HepG2 (cell line): ENCODE measurements around the gene YAP1. TPM values are rescaled to one million over a fixed set of nuclear protein-coding genes. Genes with fewer than 3 reads are reported as not detected.

Experiments
- ATAC-seq: fragments of 200-7000 bp; cut with Tn5 transposase; 3 replicates; pipeline ENCODE4 v1.9.1; 2020; ENCODE audit warnings: mild to moderate bottlenecking, moderate library complexity
- BruUV-seq: library from RNA; stranded (reverse); fragments of 400-500 nt; replicated peaks from 2 replicates; lab custom pipeline; 2021; lab: Mats Ljungman, UMichigan
- CTCF ChIA-PET: fragments of 300-600 bp; formaldehyde crosslinking; extraction: SDS; loops from one replicate; lab custom pipeline; 2021; ENCODE audit warnings: low total read pairs, inconsistent platforms, low intra/inter-chr PET ratio; lab: Yijun Ruan, JAX
- POLR2A ChIA-PET: fragments of 350-600 bp; sonication (Branson Sonifier 250); formaldehyde crosslinking; loops from one replicate; lab custom pipeline; 2020; ENCODE audit warnings: antibody characterized with exemption, inconsistent platforms; lab: Yijun Ruan, JAX
- DNase-seq: peaks from one replicate; pipeline ENCODE4 v3.0.0-alpha.2; 2015; ENCODE audit warnings: low spot score
- FAIRE-seq: peaks from 3 replicates; lab custom pipeline; 2011; peaks lifted over from hg19 to GRCh38; lab: Jason Lieb, UNC
- H2AFZ ChIP-seq: one replicate; pipeline ENCODE4 v1.6.1; 2011; ENCODE audit warnings: low read length, inconsistent platforms
- H3K27ac ChIP-seq: fragments of 300-600 bp; 3 replicates; pipeline ENCODE4 v1.8.0; 2011; ENCODE audit warnings: mixed run types, mild to moderate bottlenecking, mixed read lengths, low read length, inconsistent platforms; ENCODE audit not compliant: insufficient read depth; ENCODE audit errors: extremely low read length
- H3K27me3 ChIP-seq, 2 experiments: fragments of 200-600 bp in 1 of 2; 2 replicates in 1 of 2; 3 replicates in 1 of 2; pipeline versions ENCODE4 v1.6.0 to v1.8.0; 2011; ENCODE audit warnings: low read length in 2 of 2, mild to moderate bottlenecking in 2 of 2, moderate library complexity in 2 of 2, inconsistent platforms in 1 of 2; ENCODE audit not compliant: insufficient read depth in 2 of 2, control insufficient read depth in 1 of 2
- H3K36me3 ChIP-seq, 2 experiments: fragments of 200-600 bp in 1 of 2; replicated peaks in 1 of 2; 2 replicates in 1 of 2; 3 replicates in 1 of 2; pipeline versions ENCODE4 v1.5.1 to v1.8.0; 2011; ENCODE audit warnings: low read length in 2 of 2, inconsistent platforms in 1 of 2; ENCODE audit not compliant: insufficient read depth in 2 of 2, control insufficient read depth in 1 of 2
- H3K4me1 ChIP-seq: 2 replicates; pipeline ENCODE4 v1.5.1; 2012; ENCODE audit warnings: low read length, inconsistent platforms; ENCODE audit not compliant: insufficient read depth
- H3K4me2 ChIP-seq: 2 replicates; pipeline ENCODE4 v1.6.0; 2011; ENCODE audit warnings: low read depth, low read length, inconsistent platforms
- H3K4me3 ChIP-seq, 3 experiments: fragments of 200-600 bp in 1 of 3; sonication (generic), shearing (Covaris generic) in 1 of 3; replicated peaks in 1 of 3; 2 replicates each; pipeline ENCODE4 v1.5.1; 2011 to 2016; ENCODE audit warnings: low read length in 3 of 3, inconsistent platforms in 2 of 3, low read depth in 2 of 3, mild to moderate bottlenecking in 2 of 3, control low read depth in 1 of 3, mixed read lengths in 1 of 3; ENCODE audit not compliant: insufficient read depth in 1 of 3
- H3K79me2 ChIP-seq: one replicate; pipeline ENCODE4 v1.6.1; 2011; ENCODE audit warnings: low read length, inconsistent platforms; ENCODE audit not compliant: insufficient read depth
- H3K9ac ChIP-seq: 2 replicates; pipeline ENCODE4 v1.6.0; 2011; ENCODE audit warnings: mild to moderate bottlenecking, low read depth, low read length, inconsistent platforms; ENCODE audit not compliant: insufficient read depth
- H3K9me3 ChIP-seq: 2 replicates; pipeline ENCODE4 v1.5.1; 2012; ENCODE audit warnings: mild to moderate bottlenecking, low read length
- H4K20me1 ChIP-seq: 2 replicates; pipeline ENCODE4 v1.6.0; 2011; ENCODE audit warnings: inconsistent platforms, mild to moderate bottlenecking, low read length, moderate library complexity; ENCODE audit not compliant: insufficient read depth
- GATA4 ChIP-seq: sonication (generic); IDR thresholded peaks from 2 replicates; pipeline ENCODE4 v1.6.1; 2016; ENCODE audit warnings: antibody characterized with exemption, low read depth, borderline replicate concordance
- ISX ChIP-seq: sonication (generic); formaldehyde crosslinking; conservative IDR thresholded peaks from 2 replicates; pipeline ENCODE4 v1.5.0; 2020; ENCODE audit warnings: missing genetic modification reagents
- LCORL ChIP-seq, 2 experiments: fragments of 450-650 bp in 1 of 2; sonication (generic) in 1 of 2; formaldehyde crosslinking in 1 of 2; IDR thresholded peaks; 2 replicates each; pipeline versions ENCODE4 v1.5.0 to v1.6.1; 2017 to 2020; ENCODE audit warnings: antibody characterized with exemption in 1 of 2, missing genetic modification reagents in 1 of 2
- NFE2L1 ChIP-seq: sonication (generic); formaldehyde crosslinking; IDR thresholded peaks from 2 replicates; pipeline ENCODE4 v1.4.0; 2020; ENCODE audit warnings: missing genetic modification reagents, mild to moderate bottlenecking, borderline replicate concordance
- POLR2A ChIP-seq, 2 experiments: IDR thresholded peaks; 2 replicates each; pipeline ENCODE4 v1.6.1; 2011; ENCODE audit warnings: low read depth in 2 of 2, low read length in 2 of 2, mild to moderate bottlenecking in 1 of 2, moderate library complexity in 1 of 2; ENCODE audit not compliant: insufficient read depth in 1 of 2
- PRMT3 ChIP-seq: sonication (generic); formaldehyde crosslinking; IDR thresholded peaks from 2 replicates; pipeline ENCODE4 v1.8.1; 2022; ENCODE audit warnings: low read depth, mild to moderate bottlenecking, moderate library complexity, missing genetic modification reagents, borderline replicate concordance
- RBFOX2 ChIP-seq: fragments of 200-400 bp; formaldehyde crosslinking; IDR thresholded peaks from 2 replicates; pipeline ENCODE4 v1.6.1; 2017; ENCODE audit warnings: low read depth, mild to moderate bottlenecking, low read length
- RBM22 ChIP-seq: fragments of 200-400 bp; formaldehyde crosslinking; optimal IDR thresholded peaks from 2 replicates; pipeline ENCODE3; 2017; ENCODE audit warnings: mild to moderate bottlenecking, low read length, moderate library complexity
- TAF15 ChIP-seq: fragments of 200-400 bp; formaldehyde crosslinking; IDR thresholded peaks from one replicate; pipeline ENCODE4 v1.6.1; 2018; ENCODE audit warnings: mild to moderate bottlenecking, low read depth, low read length; ENCODE audit not compliant: poor library complexity, severe bottlenecking
- ZFYVE20 ChIP-seq: sonication (generic); formaldehyde crosslinking; IDR thresholded peaks from 2 replicates; pipeline ENCODE4 v1.8.0; 2023; ENCODE audit warnings: low read depth, mild to moderate bottlenecking, moderate library complexity, missing genetic modification reagents, borderline replicate concordance
- ZKSCAN5 ChIP-seq: sonication (generic); formaldehyde crosslinking; IDR thresholded peaks from 2 replicates; pipeline ENCODE4 v1.5.1; 2020; ENCODE audit warnings: mild to moderate bottlenecking, missing genetic modification reagents
- ZNF350 ChIP-seq: sonication (generic); formaldehyde crosslinking; IDR thresholded peaks from 2 replicates; pipeline ENCODE4 v1.4.0; 2020; ENCODE audit warnings: mild to moderate bottlenecking, low read depth, missing genetic modification reagents, borderline replicate concordance
- ZNF687 ChIP-seq: sonication (generic); formaldehyde crosslinking; IDR thresholded peaks from 2 replicates; pipeline ENCODE4 v1.5.1; 2020; ENCODE audit warnings: mild to moderate bottlenecking, missing genetic modification reagents, moderate library complexity
- ZNF772 ChIP-seq: sonication (generic); formaldehyde crosslinking; IDR thresholded peaks from 2 replicates; pipeline ENCODE4 v1.5.0; 2020; ENCODE audit warnings: mild to moderate bottlenecking, missing genetic modification reagents
- ZNF782 ChIP-seq: sonication (generic); formaldehyde crosslinking; IDR thresholded peaks from 2 replicates; pipeline ENCODE4 v1.4.0; 2020; ENCODE audit warnings: missing genetic modification reagents, mild to moderate bottlenecking, borderline replicate concordance
- WGBS: methylation state at CpG from one replicate; pipeline ENCODE4 v1.1.6; 2017; ENCODE audit warnings: low lambda C conversion rate; 5-methylcytosine and 5-hydroxymethylcytosine counted together
- in situ Hi-C: cut with HindIII; loops from 2 replicates; pipeline ENCODE4 v1.10.0; 2017; ENCODE audit warnings: low pct_unique_long_range_greater_than_20kb; ENCODE audit not compliant: extremely low pct_ligation_motif_present
- intact Hi-C: fragments of 100-400 bp; cut with micrococcal nuclease; formaldehyde crosslinking; loops from one replicate; pipeline ENCODE4 v1.10.0; 2022; ENCODE audit not compliant: unreplicated experiment
- polyA plus RNA-seq, 8 experiments: library from polyadenylated mRNA; depleted of rRNA in 3 of 8; stranded (reverse) in 7 of 8; unstranded in 1 of 8; fragments of >200 nt; fragmentation: Illumina TruSeq in 4 of 8; extraction: Trizol in 4 of 8; gene quantifications; 2 replicates each; pipeline versions ENCODE4 v1.2.1 to v1.2.3, GENCODE V29; 2011 to 2016; ENCODE audit warnings: low read depth in 4 of 8, missing spikeins in 1 of 8, mixed read lengths in 1 of 8; ENCODE audit not compliant: insufficient read depth in 1 of 8
- total RNA-seq, 5 experiments: library from RNA; depleted of rRNA; stranded (reverse); fragments of >200 nt; fragmentation: Illumina TruSeq; extraction: Trizol; gene quantifications; 2 replicates each; pipeline ENCODE4 v1.2.3, GENCODE V29; 2016; ENCODE audit warnings: low read depth in 1 of 5

The YAP1 gene
- total and polyA plus RNA-seq, 2 of the 13 experiments (the other 11 are each of a cell fraction or from before 2014, with no cell fraction given), result 59.5 to 91.0 TPM

DNA sequence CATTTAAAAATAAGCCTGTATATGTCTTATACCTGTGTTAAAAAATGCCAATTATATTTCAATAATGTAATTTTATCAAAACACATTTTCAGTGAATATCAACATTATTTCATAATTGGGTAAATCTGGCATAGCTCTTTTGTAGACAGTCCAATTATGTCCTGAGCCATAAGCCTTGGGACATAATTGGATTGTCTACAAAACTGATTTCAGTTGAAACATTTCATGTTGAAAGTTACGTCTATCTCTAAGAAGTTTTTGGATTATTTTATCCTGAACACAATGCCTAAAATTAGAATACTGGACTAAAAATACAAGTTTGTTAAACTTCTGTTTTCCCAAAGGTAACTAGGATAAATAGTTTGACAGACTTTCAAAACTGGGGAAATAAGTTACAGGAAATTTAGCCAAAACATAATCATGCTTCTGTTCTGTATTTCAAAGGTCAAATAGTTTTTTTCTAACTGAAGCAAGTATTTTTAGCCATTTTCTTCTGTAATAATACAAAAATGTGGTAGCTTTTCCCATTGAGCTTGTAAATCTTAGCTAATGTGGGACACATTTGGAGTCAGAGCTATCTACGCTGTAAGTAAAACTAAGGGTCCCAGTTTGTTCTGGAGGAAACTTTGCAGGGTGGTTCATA is 106.3 kb downstream of the YAP1 start (continued):
- no peak for TF ChIP-seq ZNF687 (CRISPR knock-in tag)
- TF ChIP-seq ZNF350 (CRISPR knock-in tag), result no peak
- no peak for TF ChIP-seq RBFOX2
- TF ChIP-seq ZNF782, result no peak
- TF ChIP-seq ZFYVE20 (CRISPR knock-in tag), result no peak
- TF ChIP-seq ZKSCAN5 (CRISPR knock-in tag), result no peak
- TF ChIP-seq GATA4, result no peak

DNA sequence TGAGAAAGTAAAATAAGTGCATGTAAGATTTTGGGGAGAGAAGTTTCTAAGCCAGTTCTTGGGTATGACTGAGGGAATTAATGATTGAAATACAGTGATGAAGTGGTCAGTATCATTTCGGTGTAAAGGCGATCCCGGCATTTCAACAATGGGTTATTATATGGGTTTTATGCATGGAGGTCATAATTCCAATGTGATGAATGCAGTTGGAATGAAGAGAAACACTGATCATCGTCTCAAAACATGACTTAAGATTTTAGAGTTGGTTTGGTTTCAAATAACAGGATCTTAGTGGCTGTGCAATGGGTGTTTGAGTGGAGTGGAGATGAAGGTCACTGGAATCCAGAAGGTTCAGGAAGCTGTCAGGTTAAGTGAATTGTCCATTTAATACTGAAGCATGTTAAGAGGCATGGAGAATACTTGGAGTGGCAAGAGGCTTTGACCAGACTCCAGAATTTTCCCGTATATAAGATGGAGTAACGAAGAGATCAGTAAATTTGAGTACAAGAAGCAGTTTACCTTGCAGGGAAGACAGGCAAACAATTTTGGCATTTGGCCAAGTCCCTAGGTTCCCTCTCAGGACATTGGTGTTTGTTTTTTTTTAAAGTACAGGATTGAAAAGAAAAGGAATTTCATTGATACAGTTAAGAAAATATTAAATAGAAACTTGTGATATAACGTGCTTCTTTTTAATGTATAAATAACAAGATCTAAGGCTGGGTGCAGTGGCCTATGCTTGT is 110.7 kb downstream of the YAP1 start:
- no peak overlapping the region for H3K4me3 ChIP-seq
- FAIRE-seq (no peak), ATAC-seq (no peak)
- H3K4me1 ChIP-seq, result peaks cover 26% of the 10 kb centered on the region
- no peaks in the 10 kb centered on the region for H3K9me3 ChIP-seq
- in situ Hi-C loops, result no loop called here
- CTCF ChIA-PET, result no interaction called here
- no peak overlapping the region for H3K9ac ChIP-seq
- intact Hi-C loops, result no loop called here
- TF ChIP-seq POLR2A (IDR thresholded peaks at IDR 0.05; ENCODE audit: insufficient read depth in 1 of 2, low read depth in 2 of 2, low read length in 2 of 2) (no peak), ZNF772 (no peak), TAF15 (no peak), PRMT3 (CRISPR knock-in tag) (no peak), RBM22 (peak; percentile 3), LCORL (IDR thresholded peaks at IDR 0.05) (peak; percentile 91), LCORL (CRISPR knock-in tag; IDR thresholded peaks at IDR 0.05) (no peak), ISX (CRISPR knock-in tag) (no peak), NFE2L1 (CRISPR knock-in tag) (no peak)
- TF ChIP-seq, all 625 proteins: peak for 2
- Histone ChIP-seq H3K36me3 (peaks cover 15 to 53% of the 10 kb centered on the region in 2 experiments), H3K27me3 (no peaks in the 10 kb centered on the region), H2AFZ (no peak overlapping the region), H3K4me2 (no peak overlapping the region), H4K20me1 (no peaks in the 10 kb centered on the region), H3K79me2 (no peaks in the 10 kb centered on the region), H3K27ac (no peak overlapping the region)
- POLR2A ChIA-PET, result no interaction called here
- TSS peak; percentile 2 for BruUV-seq
- DNase-seq, result no peak
- 97% methylated on average over 7 of the region's 7 CpGs for WGBS
